GM18861 (cell line): Measurements from ENCODE around the gene ATR.
A peak's percentile ranks its signal among the peaks of the same experiment; 100 is the strongest.
"Not testable (repeated sequence)": the region's sequence is repeated elsewhere in the genome, so short reads cannot be mapped to it uniquely, and the experiment has no call there.

ENCODE experiments used
- ATAC-seq: cut with Tn5 transposase; IDR thresholded peaks from one replicate; pipeline ENCODE4 v1.9.1; 2021; ENCODE audit not compliant: unreplicated experiment

The ATR gene

GRCh38 chr3:142450881-142451280 lies 127.7 kb downstream of the ATR start:
- no peak for ATAC-seq

- ATAC-seq: no peak
Observed at GRCh38 chr3:142450189-142450588, 128.3 kb downstream of the ATR start.

GRCh38 chr3:142447852-142448823 lies 130.4 kb downstream of the ATR start, which contains the start of gene XRN1:
Gene XRN1, minus strand, starts transcription at chr3:142448037. Its CDS starts 93 bp downstream, at chr3:142447944.
- ATAC-seq: peak; percentile 66

GRCh38 chr3:142447301-142447851 lies 131.2 kb downstream of the ATR start:
- no peak for ATAC-seq

GRCh38 chr3:142445816-142446254 lies 132.7 kb downstream of the ATR start:
- ATAC-seq: peak; percentile 51

GRCh38 chr3:142444343-142444742 lies 134.2 kb downstream of the ATR start:
- ATAC-seq: no peak

- ATAC-seq: not testable (repeated sequence)
Observed at GRCh38 chr3:142443060-142443459, 135.5 kb downstream of the ATR start.

- not testable (repeated sequence) for ATAC-seq
Observed at GRCh38 chr3:142439499-142440220, 138.9 kb downstream of the ATR start.

- not testable (repeated sequence) for ATAC-seq
Observed at GRCh38 chr3:142438096-142438495, 140.4 kb downstream of the ATR start.

- ATAC-seq: no peak
Observed at GRCh38 chr3:142436951-142437585, 141.5 kb downstream of the ATR start.

- no peak for ATAC-seq
Observed at GRCh38 chr3:142434503-142434902, 144.0 kb downstream of the ATR start.

GRCh38 chr3:142433110-142433509 lies 145.4 kb downstream of the ATR start:
- ATAC-seq: peak; percentile 78

- ATAC-seq: no peak
Observed at GRCh38 chr3:142429582-142429981, 149.0 kb downstream of the ATR start.

- no peak for ATAC-seq
Observed at GRCh38 chr3:142424754-142425153, 153.8 kb downstream of the ATR start.

- no peak for ATAC-seq
Observed at GRCh38 chr3:142418926-142419592, 159.5 kb downstream of the ATR start.

- no peak for ATAC-seq
Observed at GRCh38 chr3:142417302-142417701, 161.2 kb downstream of the ATR start.

- ATAC-seq: not testable (repeated sequence)
Observed at GRCh38 chr3:142400537-142400936, 178.0 kb downstream of the ATR start.
